Cardiac septum (tissue), 1 donor: ENCODE measurements around the gene FBXW2. TPM values are rescaled to one million over a fixed set of nuclear protein-coding genes. Genes with fewer than 3 reads are reported as not detected.
"Not testable (repeated sequence)": the region's sequence is repeated elsewhere in the genome, so short reads cannot be mapped to it uniquely, and the experiment has no call there.

Experiments used
- DNase-seq: peaks from one replicate; pipeline ENCODE4 v3.0.0-alpha.2; 2020; ENCODE audit warnings: low spot score
- intact Hi-C: fragments of 100-400 bp; cut with DNase I; formaldehyde crosslinking; loops from one replicate; pipeline ENCODE4 v1.14.0; 2022
- long read RNA-seq: library from polyadenylated mRNA; unstranded; transcript quantifications from one replicate; pipeline ENCODE4 v2.0.0, GENCODE V29; 2021
- total RNA-seq: library from RNA; stranded (reverse); fragmentation: NEBNext Ultra II Directional; extraction: Animal tissue kit (Norgen Biotek cat#: 25700); gene quantifications from one replicate; pipeline ENCODE4 v1.2.1, GENCODE V29; 2021
- donor health status: DM: no; HTN: no; CAD: no.

FBXW2 gene
- 46.2 TPM for total RNA-seq
- long read RNA-seq, full-length matches to known transcripts, result 8 of 43 reads
- long read RNA-seq, partial matches to known transcripts, result 11 of 43 reads
- long read RNA-seq, other reads (novel, unspliced or antisense), result 24 of 43 reads

DNA sequence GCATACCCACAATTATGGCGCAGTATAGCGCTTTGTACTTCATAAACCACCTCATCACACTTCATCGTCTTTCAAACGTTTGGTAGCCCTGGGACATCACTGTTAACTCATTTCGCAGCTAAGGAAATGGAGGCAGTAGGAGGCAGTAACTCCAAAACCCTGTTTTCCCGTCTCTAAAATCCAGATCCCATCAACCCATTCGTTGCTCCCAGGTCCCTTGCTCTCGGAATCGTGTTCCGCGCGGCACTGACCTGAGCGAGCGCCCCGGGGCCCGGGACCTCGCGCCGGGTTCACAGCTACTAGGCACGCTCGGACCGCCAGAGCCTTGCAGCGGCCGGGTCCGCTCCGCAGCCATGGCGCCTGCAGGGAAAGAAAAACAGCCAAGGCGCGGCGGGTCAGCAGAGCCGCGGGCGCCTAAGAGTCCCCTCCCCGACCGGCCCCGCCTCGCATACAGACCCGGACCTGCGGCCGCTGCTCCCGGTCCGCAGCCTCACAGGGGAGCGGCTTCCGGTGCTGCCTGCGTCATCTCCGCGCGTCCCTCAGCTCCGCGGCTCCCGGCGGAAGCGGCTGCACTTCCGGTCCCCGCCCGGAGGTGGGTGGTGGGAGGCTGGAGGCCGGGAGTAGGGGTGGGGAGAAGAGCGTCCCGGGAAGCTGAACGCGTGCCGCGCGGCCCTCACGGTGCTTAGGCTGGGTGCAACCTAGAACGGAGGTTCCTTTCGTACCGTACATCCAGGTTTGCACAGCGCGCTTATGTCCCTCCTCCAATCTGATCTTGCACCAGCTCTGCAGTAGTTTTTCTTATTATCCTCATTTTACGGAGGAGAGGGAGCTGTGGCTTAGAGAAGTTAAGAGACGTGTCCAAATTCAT lies at the start of gene FBXW2:
Gene FBXW2 (minus strand): TSS at position 519 of the 868 bp plus-strand sequence. CDS start 5,158 bp downstream, outside the sequence.
- intact Hi-C loops, result loop anchor here (5.0 kb wide), 3 partner anchors 49 to 139 kb away; partner anchors contain the start of gene PSMD5

DNA sequence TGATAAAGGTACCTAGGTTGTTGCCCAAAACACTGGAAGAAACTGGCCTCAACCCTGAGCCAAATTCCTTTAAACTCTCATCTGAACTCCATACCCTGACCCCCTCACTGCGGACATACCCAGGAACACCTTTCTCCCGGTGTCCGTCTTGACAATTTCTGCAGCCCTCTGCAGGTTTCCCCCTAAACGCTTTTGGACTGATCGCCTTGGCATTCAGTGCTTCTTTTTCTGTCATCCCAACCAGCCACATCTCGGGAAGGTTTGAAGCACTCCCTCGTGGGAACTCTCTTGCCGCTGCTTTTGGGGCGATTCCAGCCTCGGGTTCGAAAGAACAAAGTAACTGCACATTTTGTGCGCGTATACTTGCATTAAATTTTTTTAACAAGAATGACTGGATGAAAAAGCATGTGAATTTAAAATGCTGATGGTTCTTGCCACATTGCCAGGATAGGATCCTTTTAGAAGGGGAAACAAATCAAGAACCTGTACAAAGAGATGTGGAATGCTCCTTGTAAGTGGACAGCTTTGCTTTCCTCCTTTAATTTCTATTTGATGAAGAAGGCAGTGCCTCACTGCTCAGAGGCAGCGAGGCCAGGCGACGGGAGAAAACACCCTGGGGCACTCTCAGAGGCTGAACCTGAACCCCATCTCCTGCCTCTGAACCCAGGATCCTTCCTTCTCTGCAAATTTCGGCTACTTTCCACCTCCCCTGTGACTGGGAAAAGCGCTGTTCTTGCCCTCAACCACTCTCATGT lies 48.9 kb upstream of the FBXW2 start:
- intact Hi-C loops, result loop anchor here (5.0 kb wide), 2 partner anchors 35 to 50 kb away; partner anchors contain the start of genes FBXW2 and PHF19
- DNase-seq, result no peak

More for the DNA sequence above, at the start of gene FBXW2:
- DNase-seq, result peak; percentile 97

DNA sequence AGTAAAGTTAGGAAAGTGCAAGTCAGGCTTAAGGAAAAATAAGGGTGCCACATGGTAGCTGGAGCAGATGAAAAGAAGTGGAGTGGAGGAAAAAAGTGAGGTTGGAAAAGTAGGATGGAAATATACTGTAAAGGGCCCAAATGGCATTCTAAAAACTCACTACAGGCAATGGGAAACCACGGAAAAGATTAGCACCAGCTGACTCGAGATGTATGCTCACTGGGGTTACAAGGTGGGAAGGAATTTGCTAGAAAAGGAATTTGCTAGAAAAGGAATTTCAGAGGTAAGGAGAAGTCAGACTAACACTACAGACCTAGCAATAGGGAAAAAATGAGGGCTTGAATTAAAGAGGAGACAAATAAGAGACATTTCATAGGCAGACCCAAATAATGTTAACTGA lies 45.9 kb upstream of the FBXW2 start:
- DNase-seq, result no peak
- intact Hi-C loops, result no loop called here

DNA sequence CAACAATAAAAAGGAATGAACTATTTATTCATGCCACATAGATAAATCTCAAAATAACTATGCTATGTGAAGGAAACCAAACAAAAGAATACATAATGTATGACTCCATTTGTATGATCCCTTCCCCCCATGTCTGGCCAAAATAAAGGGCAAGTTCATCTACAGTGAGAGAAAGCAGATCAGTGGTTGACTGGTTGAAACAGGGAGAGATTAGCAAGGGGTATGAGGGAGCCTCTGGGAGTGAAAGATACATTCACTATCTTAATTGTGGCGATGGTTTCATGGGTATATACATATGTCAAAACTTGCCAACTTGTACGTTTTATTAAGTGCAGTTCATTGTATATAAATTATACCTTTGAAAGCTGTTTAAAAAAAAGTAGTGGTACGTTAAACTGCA lies 44.7 kb upstream of the FBXW2 start:
- DNase-seq, result no peak
- intact Hi-C loops, result no loop called here

- DNase-seq, result no peak
- intact Hi-C loops, result no loop called here
Observed at GRCh38 chr9:120833325-120833724, 40.1 kb upstream of the FBXW2 start.

DNA sequence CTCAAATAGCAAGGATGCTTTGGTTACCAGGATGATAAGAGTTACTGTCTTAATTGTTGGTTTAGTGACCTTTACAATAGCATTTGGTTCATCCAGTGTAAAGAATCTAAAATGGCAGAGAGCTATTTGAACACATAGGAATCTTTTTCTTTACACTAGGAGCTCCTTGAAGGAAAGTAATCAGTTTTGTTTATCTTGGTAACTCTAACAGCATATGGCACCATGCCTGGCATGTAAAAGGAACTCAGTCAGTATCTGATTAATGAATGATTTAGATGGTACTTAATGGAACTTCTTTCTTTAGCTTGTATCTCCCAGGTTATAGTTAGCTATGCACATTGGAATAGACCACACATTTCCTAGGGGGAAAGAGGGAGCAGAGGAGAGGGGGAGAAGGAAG lies 39.6 kb upstream of the FBXW2 start:
- no peak for DNase-seq

GRCh38 chr9:120830865-120831264 lies 37.6 kb upstream of the FBXW2 start:
- intact Hi-C loops, result no loop called here
- DNase-seq, result no peak

More for the DNA sequence above, 39.6 kb upstream of the FBXW2 start:
- intact Hi-C loops, result no loop called here

DNA sequence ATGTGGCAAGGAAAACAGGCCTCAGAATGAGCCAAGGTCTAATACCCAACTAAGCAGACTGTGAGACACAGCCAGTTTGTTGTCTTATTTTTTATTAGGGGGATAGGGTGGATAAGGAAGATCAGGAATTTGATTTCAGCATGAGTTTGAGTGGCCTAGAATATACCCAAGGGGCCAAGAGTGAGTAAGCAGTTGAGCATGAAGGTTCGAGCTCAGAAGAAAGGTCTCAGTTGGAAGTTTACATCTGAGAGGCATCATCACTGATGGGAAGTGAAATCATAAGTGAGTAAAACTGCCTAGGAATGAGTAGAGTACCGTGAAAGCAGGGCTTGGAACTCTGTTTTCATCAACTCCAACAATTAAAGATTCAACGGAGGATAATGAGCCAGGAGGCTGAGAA lies 36.9 kb upstream of the FBXW2 start:
- intact Hi-C loops, result no loop called here
- no peak for DNase-seq

DNA sequence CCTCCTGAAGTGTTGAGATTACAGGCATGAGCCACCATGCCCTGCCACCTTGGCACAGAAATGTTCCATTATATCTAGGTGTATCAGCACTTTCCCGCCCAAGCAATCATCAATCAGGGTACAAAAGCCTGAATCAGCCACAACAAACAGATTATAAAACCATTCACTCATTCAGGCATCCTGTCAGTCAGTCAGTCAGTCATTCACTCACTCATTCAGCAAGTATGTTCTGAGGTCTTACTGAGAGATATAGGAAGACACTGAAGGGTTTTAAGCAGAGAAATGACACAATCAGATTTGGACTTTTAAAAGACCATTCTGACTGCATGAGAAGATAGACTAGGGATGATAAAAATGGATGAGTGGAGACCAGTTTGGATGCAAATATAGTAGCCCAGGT lies 36.4 kb upstream of the FBXW2 start:
- DNase-seq, result no peak
- intact Hi-C loops, result no loop called here

DNA sequence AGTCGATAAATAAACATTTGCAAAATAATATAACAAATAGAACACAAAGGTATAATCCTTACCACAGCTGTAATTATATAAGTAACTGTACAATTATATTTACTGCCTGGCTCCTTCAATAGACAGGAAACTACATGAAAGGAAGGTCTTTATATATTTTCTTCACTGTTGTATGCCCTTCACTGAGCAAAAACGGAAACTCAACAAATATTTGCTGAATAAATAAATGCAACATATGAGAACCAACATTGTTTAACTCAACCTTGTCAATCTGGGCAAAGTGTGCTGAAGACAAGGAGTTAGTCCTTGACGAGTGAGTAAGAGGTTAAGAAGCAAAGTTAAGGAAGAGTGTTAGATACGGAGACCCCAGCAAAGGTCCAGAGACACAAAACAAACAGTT lies 26.9 kb upstream of the FBXW2 start:
- no peak for DNase-seq
- intact Hi-C loops, result no loop called here

DNA sequence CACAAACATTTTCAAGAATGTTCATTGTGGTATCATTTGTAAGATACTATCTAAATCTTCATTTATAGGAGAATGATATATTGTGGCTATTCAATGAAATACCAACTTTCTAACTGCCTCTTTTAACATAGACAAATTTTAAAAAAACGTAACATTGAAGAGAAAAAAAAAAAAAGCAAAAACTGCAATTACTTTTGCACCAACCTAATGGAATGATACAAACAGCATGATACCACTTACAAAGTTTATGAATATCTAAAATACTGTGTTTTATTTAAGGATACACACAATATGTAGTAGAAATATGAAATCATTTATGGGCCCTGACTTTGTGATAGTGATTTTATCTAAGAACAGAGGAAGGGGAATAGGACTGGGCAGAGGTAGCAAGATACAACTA lies 25.4 kb upstream of the FBXW2 start:
- DNase-seq, result no peak
- intact Hi-C loops, result no loop called here

- intact Hi-C loops, result no loop called here
- no peak for DNase-seq
Observed at GRCh38 chr9:120815075-120815474, 21.9 kb upstream of the FBXW2 start.

DNA sequence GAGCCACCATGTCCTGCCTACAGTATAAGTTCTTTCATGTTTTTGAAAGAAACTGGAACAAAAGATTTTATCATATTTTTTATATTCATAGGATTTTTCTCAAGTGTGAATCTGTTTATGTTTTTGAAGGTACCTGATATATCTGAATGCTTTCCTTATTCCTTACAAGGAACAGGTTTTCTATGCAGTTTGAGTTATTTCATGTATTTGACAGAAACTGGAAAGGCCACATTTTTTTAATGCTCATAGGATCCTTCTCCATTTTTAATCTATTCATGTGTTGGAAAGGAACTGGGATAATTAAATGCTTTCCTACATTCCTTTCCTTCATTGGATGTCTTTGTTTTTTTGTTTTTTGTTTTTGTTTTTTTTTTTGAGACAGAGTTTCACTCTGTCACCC lies 15.7 kb upstream of the FBXW2 start:
- DNase-seq, result no peak
- intact Hi-C loops, result no loop called here

- intact Hi-C loops, result no loop called here
- no peak for DNase-seq
Observed at GRCh38 chr9:120807607-120808379, 14.6 kb upstream of the FBXW2 start.

DNA sequence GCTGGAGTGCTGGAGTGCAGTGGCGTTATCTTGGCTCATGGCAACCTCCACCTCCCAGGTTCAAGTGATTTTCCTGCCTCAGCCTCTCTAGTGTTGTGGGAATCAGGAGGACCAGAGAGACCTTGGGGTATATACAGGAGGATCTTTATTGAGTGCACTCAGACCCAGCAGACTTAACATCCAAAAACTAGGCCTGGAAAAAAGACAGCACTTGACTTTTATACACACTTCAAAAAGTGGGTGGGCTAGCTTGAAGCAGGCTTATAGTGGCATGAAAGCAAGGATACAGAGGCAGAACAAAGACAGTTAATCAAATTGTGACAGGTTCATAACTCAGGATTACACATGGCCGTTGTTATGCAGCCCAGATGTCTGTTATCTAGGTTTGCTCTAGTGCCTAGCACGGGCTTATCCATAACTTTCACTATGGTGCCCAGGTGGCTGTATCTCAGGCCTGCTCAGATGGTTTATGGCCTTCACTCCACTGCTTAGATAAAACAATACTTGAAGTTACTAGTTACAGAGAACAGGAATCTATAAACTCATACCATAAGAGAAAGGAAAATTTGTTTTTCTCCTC lies 11.7 kb upstream of the FBXW2 start:
- intact Hi-C loops, DNase-seq: not testable (repeated sequence)

DNA sequence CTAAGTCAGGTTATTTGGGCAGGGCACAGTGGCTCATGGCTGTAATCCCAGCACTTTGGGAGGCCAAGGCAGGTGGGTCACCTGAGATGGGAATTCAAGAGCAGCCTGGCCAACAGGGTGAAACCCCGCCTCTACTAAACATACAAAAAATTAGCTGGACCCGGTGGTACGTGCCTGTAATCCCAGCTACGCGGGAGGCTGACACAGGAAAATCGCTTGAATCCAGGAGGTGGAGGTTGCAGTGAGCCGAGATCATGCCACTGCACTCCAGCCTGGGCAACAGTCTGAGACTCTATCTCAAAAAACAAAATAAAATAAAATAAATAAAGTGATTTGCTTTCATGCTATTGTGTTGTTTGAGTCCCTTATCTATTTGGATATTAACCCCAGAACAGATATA lies 8.2 kb upstream of the FBXW2 start:
- DNase-seq, result no peak
- intact Hi-C loops, result no loop called here

DNA sequence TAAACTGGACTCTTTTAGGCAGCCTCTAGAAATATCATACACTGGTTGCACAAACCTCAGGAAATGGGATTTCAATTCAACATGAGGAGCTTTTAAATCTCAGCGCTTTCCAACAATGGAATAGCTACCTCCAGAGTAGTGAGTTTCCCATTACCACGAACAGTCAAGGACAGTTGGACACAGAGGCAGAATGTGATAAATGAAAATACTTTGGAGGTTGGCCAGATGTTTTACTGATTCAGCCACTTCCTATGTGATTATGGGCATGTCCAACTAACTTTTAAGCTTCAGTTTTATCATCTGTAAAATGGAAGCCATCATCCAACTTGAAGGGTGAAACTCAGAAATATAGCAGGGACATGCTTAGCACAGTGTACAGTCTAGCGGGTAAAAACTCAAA lies 2.1 kb downstream of the FBXW2 start:
- no peak for DNase-seq
- intact Hi-C loops, result loop anchor here (5.0 kb wide), 3 partner anchors 51 to 141 kb away; partner anchors contain the start of gene PSMD5

DNA sequence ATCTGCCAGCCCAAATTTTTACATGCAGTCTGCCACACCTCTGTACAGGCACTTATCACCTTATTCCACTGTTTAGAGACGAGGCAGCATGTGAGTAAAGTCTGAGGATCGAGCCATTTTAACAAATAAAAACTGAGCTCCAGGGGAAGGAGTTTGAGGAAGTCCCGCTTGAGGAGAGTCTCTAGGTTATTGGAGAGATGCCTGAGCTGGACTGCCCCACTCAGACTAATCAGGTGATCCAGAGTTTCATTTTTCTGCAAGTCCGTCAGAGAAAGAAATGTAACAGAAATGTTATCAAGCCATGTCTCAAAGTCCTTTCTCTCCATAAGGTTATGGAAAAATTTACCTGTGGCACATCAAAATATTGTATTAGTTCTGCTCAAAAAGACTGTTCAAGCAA lies 5.3 kb downstream of the FBXW2 start:
- no peak for DNase-seq
- intact Hi-C loops, result no loop called here

GRCh38 chr9:120783602-120784047 lies 9.6 kb downstream of the FBXW2 start:
- intact Hi-C loops, result no loop called here
- DNase-seq, result no peak
